Measurements from ENCODE around the gene LY6G6F. TPM values are rescaled to one million over a fixed set of nuclear protein-coding genes. Genes with fewer than 3 reads are reported as not detected.

The LY6G6F gene
- total and polyA plus RNA-seq, 2 experiments from 2014 or later = not detected

Small RNAs within 50 kb of the gene (microRNA-seq; reads per million reads assigned to microRNA genes)
- gene MIR4646 = not detected

Small RNAs within 50 kb of the gene (small RNA-seq; reads per million reads assigned to genes)
- gene LY6G6D (ENCODE audit: low replicate concordance) (not detected), gene MIR4646 (ENCODE audit: low replicate concordance) (not detected), gene RF00019 (ENCODE audit: low replicate concordance) (not detected), gene RNU6-850P (ENCODE audit: low replicate concordance) (not detected)

Other genes with a start within 250 kb of the LY6G6F start
Only the 30 nearest of the 39 such genes appear.
- gene NFKBIL1, start 159.3 kb upstream of the LY6G6F start, total RNA-seq (2014; rRNA removed; shearing (Covaris generic)) = 10.1 and 12.3 TPM in 2 replicates
- gene NFKBIL1, start 159.3 kb upstream of the LY6G6F start, polyA plus RNA-seq (2016; fragmentation: Nextera tagmentation; extraction: Ambion mirVana) = 8.4 and 9.6 TPM in 2 replicates
- gene LTA, start 134.6 kb upstream of the LY6G6F start, total RNA-seq (2014; rRNA removed; shearing (Covaris generic)) = not detected in 2 replicates
- gene LTA, start 134.6 kb upstream of the LY6G6F start, polyA plus RNA-seq (2016; fragmentation: Nextera tagmentation; extraction: Ambion mirVana) = not detected in 2 replicates
- gene TNF, start 131.3 kb upstream of the LY6G6F start, total RNA-seq (2014; rRNA removed; shearing (Covaris generic)) = not detected in 2 replicates
- 0.11 TPM in 1 of 2 replicates, not detected in the other for gene TNF, start 131.3 kb upstream of the LY6G6F start, polyA plus RNA-seq (2016; fragmentation: Nextera tagmentation; extraction: Ambion mirVana)
- gene LTB, start 124.4 kb upstream of the LY6G6F start, total RNA-seq (2014; rRNA removed; shearing (Covaris generic)) = not detected in 2 replicates
- gene LTB, start 124.4 kb upstream of the LY6G6F start, polyA plus RNA-seq (2016; fragmentation: Nextera tagmentation; extraction: Ambion mirVana) = 0.83 and 1.7 TPM in 2 replicates
- gene LST1, start 120.6 kb upstream of the LY6G6F start, total RNA-seq (2014; rRNA removed; shearing (Covaris generic)) = not detected in 2 replicates
- gene LST1, start 120.6 kb upstream of the LY6G6F start, polyA plus RNA-seq (2016; fragmentation: Nextera tagmentation; extraction: Ambion mirVana) = 0.37 TPM in 1 of 2 replicates, not detected in the other
- gene NCR3, start 113.9 kb upstream of the LY6G6F start, total RNA-seq (2014; rRNA removed; shearing (Covaris generic)) = not detected in 2 replicates
- not detected in 2 replicates for gene NCR3, start 113.9 kb upstream of the LY6G6F start, polyA plus RNA-seq (2016; fragmentation: Nextera tagmentation; extraction: Ambion mirVana)
- gene AIF1, start 91.6 kb upstream of the LY6G6F start, total RNA-seq (2014; rRNA removed; shearing (Covaris generic)) = 6.2 and 13.3 TPM in 2 replicates
- gene AIF1, start 91.6 kb upstream of the LY6G6F start, polyA plus RNA-seq (2016; fragmentation: Nextera tagmentation; extraction: Ambion mirVana) = 33.7 and 36.2 TPM in 2 replicates
- 223 and 273 TPM in 2 replicates for gene PRRC2A, start 86.2 kb upstream of the LY6G6F start, total RNA-seq (2014; rRNA removed; shearing (Covaris generic))
- gene PRRC2A, start 86.2 kb upstream of the LY6G6F start, polyA plus RNA-seq (2016; fragmentation: Nextera tagmentation; extraction: Ambion mirVana) = 213 and 238 TPM in 2 replicates
- gene BAG6, start 54.2 kb upstream of the LY6G6F start, total RNA-seq (2014; rRNA removed; shearing (Covaris generic)) = 289 and 292 TPM in 2 replicates
- 169 and 183 TPM in 2 replicates for gene BAG6, start 54.2 kb upstream of the LY6G6F start, polyA plus RNA-seq (2016; fragmentation: Nextera tagmentation; extraction: Ambion mirVana)
- gene APOM, start 51.0 kb upstream of the LY6G6F start, total RNA-seq (2014; rRNA removed; shearing (Covaris generic)) = 1.2 and 4.2 TPM in 2 replicates
- gene APOM, start 51.0 kb upstream of the LY6G6F start, polyA plus RNA-seq (2016; fragmentation: Nextera tagmentation; extraction: Ambion mirVana) = 10.0 and 10.7 TPM in 2 replicates
- gene C6orf47, start 46.1 kb upstream of the LY6G6F start, total RNA-seq (2014; rRNA removed; shearing (Covaris generic)) = 12.8 and 15.0 TPM in 2 replicates
- 9.4 TPM in 2 replicates for gene C6orf47, start 46.1 kb upstream of the LY6G6F start, polyA plus RNA-seq (2016; fragmentation: Nextera tagmentation; extraction: Ambion mirVana)
- 24.6 and 27.1 TPM in 2 replicates for gene GPANK1, start 41.9 kb upstream of the LY6G6F start, total RNA-seq (2014; rRNA removed; shearing (Covaris generic))
- 49.2 and 54.0 TPM in 2 replicates for gene GPANK1, start 41.9 kb upstream of the LY6G6F start, polyA plus RNA-seq (2016; fragmentation: Nextera tagmentation; extraction: Ambion mirVana)
- gene CSNK2B, start 40.8 kb upstream of the LY6G6F start, total RNA-seq (2014; rRNA removed; shearing (Covaris generic)) = 210 and 260 TPM in 2 replicates
- 271 and 282 TPM in 2 replicates for gene CSNK2B, start 40.8 kb upstream of the LY6G6F start, polyA plus RNA-seq (2016; fragmentation: Nextera tagmentation; extraction: Ambion mirVana)
- gene LY6G5B, start 36.9 kb upstream of the LY6G6F start, total RNA-seq (2014; rRNA removed; shearing (Covaris generic)) = 3.8 and 7.9 TPM in 2 replicates
- gene LY6G5B, start 36.9 kb upstream of the LY6G6F start, polyA plus RNA-seq (2016; fragmentation: Nextera tagmentation; extraction: Ambion mirVana) = 8.4 and 8.5 TPM in 2 replicates
- gene LY6G5C, start 25.8 kb upstream of the LY6G6F start, total RNA-seq (2014; rRNA removed; shearing (Covaris generic)) = 1.1 TPM in 1 of 2 replicates, not detected in the other
- gene LY6G5C, start 25.8 kb upstream of the LY6G6F start, polyA plus RNA-seq (2016; fragmentation: Nextera tagmentation; extraction: Ambion mirVana) = 2.1 TPM in 2 replicates
- gene ABHD16A, start 3.5 kb upstream of the LY6G6F start, total RNA-seq (2014; rRNA removed; shearing (Covaris generic)) = 29.7 and 37.0 TPM in 2 replicates
- gene ABHD16A, start 3.5 kb upstream of the LY6G6F start, polyA plus RNA-seq (2016; fragmentation: Nextera tagmentation; extraction: Ambion mirVana) = 25.9 and 26.9 TPM in 2 replicates
- gene LY6G6D, start 8.5 kb downstream of the LY6G6F start, total RNA-seq (2014; rRNA removed; shearing (Covaris generic)) = not detected in 2 replicates
- gene LY6G6D, start 8.5 kb downstream of the LY6G6F start, polyA plus RNA-seq (2016; fragmentation: Nextera tagmentation; extraction: Ambion mirVana) = not detected in 2 replicates
- not detected in 2 replicates for gene LY6G6C, start 14.9 kb downstream of the LY6G6F start, total RNA-seq (2014; rRNA removed; shearing (Covaris generic))
- gene LY6G6C, start 14.9 kb downstream of the LY6G6F start, polyA plus RNA-seq (2016; fragmentation: Nextera tagmentation; extraction: Ambion mirVana) = 0.23 TPM in 1 of 2 replicates, not detected in the other
- gene MPIG6B, start 16.5 kb downstream of the LY6G6F start, total RNA-seq (2014; rRNA removed; shearing (Covaris generic)) = not detected in 2 replicates
- 0.12 and 0.13 TPM in 2 replicates for gene MPIG6B, start 16.5 kb downstream of the LY6G6F start, polyA plus RNA-seq (2016; fragmentation: Nextera tagmentation; extraction: Ambion mirVana)
- gene DDAH2, start 22.4 kb downstream of the LY6G6F start, total RNA-seq (2014; rRNA removed; shearing (Covaris generic)) = 58.7 and 62.2 TPM in 2 replicates
- 65.0 and 65.1 TPM in 2 replicates for gene DDAH2, start 22.4 kb downstream of the LY6G6F start, polyA plus RNA-seq (2016; fragmentation: Nextera tagmentation; extraction: Ambion mirVana)
- gene CLIC1, start 29.7 kb downstream of the LY6G6F start, total RNA-seq (2014; rRNA removed; shearing (Covaris generic)) = 226 and 269 TPM in 2 replicates
- gene CLIC1, start 29.7 kb downstream of the LY6G6F start, polyA plus RNA-seq (2016; fragmentation: Nextera tagmentation; extraction: Ambion mirVana) = 269 and 296 TPM in 2 replicates
- 23.9 and 27.2 TPM in 2 replicates for gene MSH5, start 33.1 kb downstream of the LY6G6F start, total RNA-seq (2014; rRNA removed; shearing (Covaris generic))
- gene MSH5, start 33.1 kb downstream of the LY6G6F start, polyA plus RNA-seq (2016; fragmentation: Nextera tagmentation; extraction: Ambion mirVana) = 12.1 and 12.8 TPM in 2 replicates
- 3.9 TPM in 1 of 2 replicates, not detected in the other for gene SAPCD1, start 55.8 kb downstream of the LY6G6F start, total RNA-seq (2014; rRNA removed; shearing (Covaris generic))
- gene SAPCD1, start 55.8 kb downstream of the LY6G6F start, polyA plus RNA-seq (2016; fragmentation: Nextera tagmentation; extraction: Ambion mirVana) = 4.5 and 5.0 TPM in 2 replicates
- gene VWA7, start 70.5 kb downstream of the LY6G6F start, total RNA-seq (2014; rRNA removed; shearing (Covaris generic)) = 0.07 and 0.12 TPM in 2 replicates
- gene VWA7, start 70.5 kb downstream of the LY6G6F start, polyA plus RNA-seq (2016; fragmentation: Nextera tagmentation; extraction: Ambion mirVana) = 0.36 and 0.75 TPM in 2 replicates
- gene VARS1, start 88.9 kb downstream of the LY6G6F start, total RNA-seq (2014; rRNA removed; shearing (Covaris generic)) = 137 and 153 TPM in 2 replicates
- gene VARS1, start 88.9 kb downstream of the LY6G6F start, polyA plus RNA-seq (2016; fragmentation: Nextera tagmentation; extraction: Ambion mirVana) = 66.0 and 71.2 TPM in 2 replicates
- 93.5 and 106 TPM in 2 replicates for gene LSM2, start 100.1 kb downstream of the LY6G6F start, total RNA-seq (2014; rRNA removed; shearing (Covaris generic))
- gene LSM2, start 100.1 kb downstream of the LY6G6F start, polyA plus RNA-seq (2016; fragmentation: Nextera tagmentation; extraction: Ambion mirVana) = 140 and 143 TPM in 2 replicates
- 0.50 and 0.83 TPM in 2 replicates for gene HSPA1L, start 108.4 kb downstream of the LY6G6F start, total RNA-seq (2014; rRNA removed; shearing (Covaris generic))
- gene HSPA1L, start 108.4 kb downstream of the LY6G6F start, polyA plus RNA-seq (2016; fragmentation: Nextera tagmentation; extraction: Ambion mirVana) = 0.44 and 0.49 TPM in 2 replicates
- gene HSPA1A, start 108.7 kb downstream of the LY6G6F start, total RNA-seq (2014; rRNA removed; shearing (Covaris generic)) = 57.1 and 58.3 TPM in 2 replicates
- gene HSPA1A, start 108.7 kb downstream of the LY6G6F start, polyA plus RNA-seq (2016; fragmentation: Nextera tagmentation; extraction: Ambion mirVana) = 36.1 and 39.1 TPM in 2 replicates
- 102 and 113 TPM in 2 replicates for gene HSPA1B, start 120.9 kb downstream of the LY6G6F start, total RNA-seq (2014; rRNA removed; shearing (Covaris generic))
- 25.9 and 31.7 TPM in 2 replicates for gene HSPA1B, start 120.9 kb downstream of the LY6G6F start, polyA plus RNA-seq (2016; fragmentation: Nextera tagmentation; extraction: Ambion mirVana)
- gene NEU1, start 156.0 kb downstream of the LY6G6F start, total RNA-seq (2014; rRNA removed; shearing (Covaris generic)) = 41.1 and 47.4 TPM in 2 replicates
- 31.4 and 32.3 TPM in 2 replicates for gene NEU1, start 156.0 kb downstream of the LY6G6F start, polyA plus RNA-seq (2016; fragmentation: Nextera tagmentation; extraction: Ambion mirVana)